DMS53 (cell line): ENCODE results near the gene CD3D.

Source experiments
- DNase-seq: peaks from one replicate; lab custom pipeline; 2025; lab: John Stamatoyannopoulos, UW

Gene CD3D

GRCh38 chr11:118342503-118343161 lies at the start of gene CD3D:
Gene CD3D, minus strand, starts transcription at chr11:118342705. Its CDS starts 98 bp downstream, at chr11:118342607.
- no peak for DNase-seq

GRCh38 chr11:118383657-118384056 lies 41.2 kb upstream of the CD3D start:
- no peak for DNase-seq

- no peak for DNase-seq
Measured at GRCh38 chr11:118382954-118383353, 40.4 kb upstream of the CD3D start.

- no peak for DNase-seq
Measured at GRCh38 chr11:118380571-118380970, 38.1 kb upstream of the CD3D start.

- no peak for DNase-seq
Measured at GRCh38 chr11:118379497-118379896, 37.0 kb upstream of the CD3D start.

- DNase-seq, result no peak
Measured at GRCh38 chr11:118375978-118376377, 33.5 kb upstream of the CD3D start.

- DNase-seq, result no peak
Measured at GRCh38 chr11:118374729-118375128, 32.2 kb upstream of the CD3D start.

- DNase-seq, result no peak
Measured at GRCh38 chr11:118373871-118374270, 31.4 kb upstream of the CD3D start.

- DNase-seq, result no peak
Measured at GRCh38 chr11:118373263-118373662, 30.8 kb upstream of the CD3D start.

- no peak for DNase-seq
Measured at GRCh38 chr11:118370774-118371173, 28.3 kb upstream of the CD3D start.

GRCh38 chr11:118366287-118366686 lies 23.8 kb upstream of the CD3D start:
- DNase-seq, result no peak

- DNase-seq, result no peak
Measured at GRCh38 chr11:118364956-118365615, 22.6 kb upstream of the CD3D start.

GRCh38 chr11:118359295-118359958 lies 16.9 kb upstream of the CD3D start, which contains the start of gene UBE4A:
Gene UBE4A, plus strand, starts transcription at chr11:118359600. Its CDS starts 5,481 bp downstream, at chr11:118365081.
- DNase-seq, result peak; percentile 97

GRCh38 chr11:118358071-118358470 lies 15.6 kb upstream of the CD3D start:
- DNase-seq, result no peak

- DNase-seq, result peak; percentile 56
Measured at GRCh38 chr11:118353084-118353710, 10.7 kb upstream of the CD3D start.

GRCh38 chr11:118349475-118349874 lies 7.0 kb upstream of the CD3D start:
- no peak for DNase-seq

- DNase-seq, result no peak
Measured at GRCh38 chr11:118343981-118344515, 1.5 kb upstream of the CD3D start, which contains the start of gene CD3G. Gene CD3G, plus strand, starts transcription at chr11:118344344. Its CDS starts 80 bp downstream, at chr11:118344424.

- DNase-seq, result no peak
Measured at GRCh38 chr11:118343248-118343647, 743 bp upstream of the CD3D start.

- peak; percentile 25 for DNase-seq
Measured at GRCh38 chr11:118341815-118342489, 553 bp downstream of the CD3D start.

GRCh38 chr11:118341261-118341660 lies 1.2 kb downstream of the CD3D start:
- DNase-seq, result no peak

GRCh38 chr11:118340449-118340848 lies 2.1 kb downstream of the CD3D start:
- no peak for DNase-seq
